ENCODE measurements around the gene OST4.

Gene OST4

GRCh38 chr2:27095745-27096651 is 24.5 kb upstream of the OST4 start:
- Histone ChIP-seq H4K20me1 (ENCODE audit: low read depth, low read length) (no peaks in the 10 kb centered on the region), H3K9ac (ENCODE audit: low read length) (peak overlapping the region; percentile 36), H3K36me3 (ENCODE audit: low read length) (no peaks in the 10 kb centered on the region), H3K9me2 (replicated peaks; ENCODE audit: insufficient read depth, low read length) (no peaks in the 10 kb centered on the region), H2AFZ (ENCODE audit: low read depth, low read length, severe bottlenecking) (peak overlapping the region; percentile 96), H3F3A (ENCODE audit: insufficient read depth) (no peaks in the 10 kb centered on the region), H3K4me2 (ENCODE audit: low read depth, low read length, poor library complexity, severe bottlenecking) (peak overlapping the region; percentile 55), H3K4me3 (ENCODE audit: insufficient read depth, low read length, poor library complexity, severe bottlenecking) (peak overlapping the region; percentile 28), H3K9me3 (ENCODE audit: insufficient read depth, low read length) (no peaks in the 10 kb centered on the region), H3K27ac (ENCODE audit: low read depth, low read length) (no peak overlapping the region), H3K27me3 (ENCODE audit: low read length) (no peaks in the 10 kb centered on the region), H3K79me2 (ENCODE audit: insufficient read depth, low read length) (no peaks in the 10 kb centered on the region)
- TF ChIP-seq CTCF (IDR thresholded peaks at IDR 0.05; ENCODE audit: insufficient read depth, low read length, poor library complexity, severe bottlenecking) (no peak), EZH2phosphoT487 (conservative IDR thresholded peaks at IDR 0.05; ENCODE audit: low read length) (no peak)

GRCh38 chr2:27095427-27095744 is 23.9 kb upstream of the OST4 start:
- H3K9me3 ChIP-seq (ENCODE audit: insufficient read depth, low read length) = no peaks in the 10 kb centered on the region
- peak overlapping the region; percentile 96 for H2AFZ ChIP-seq (ENCODE audit: low read depth, low read length, severe bottlenecking)
- no peaks in the 10 kb centered on the region for H3K79me2 ChIP-seq (ENCODE audit: insufficient read depth, low read length)
- no peaks in the 10 kb centered on the region for H3K36me3 ChIP-seq (ENCODE audit: low read length)
- H3K9ac ChIP-seq (ENCODE audit: low read length) = no peak overlapping the region
- H3K27ac ChIP-seq (ENCODE audit: low read depth, low read length) = no peak overlapping the region
- no peak overlapping the region for H3K4me2 ChIP-seq (ENCODE audit: low read depth, low read length, poor library complexity, severe bottlenecking)
- TF ChIP-seq CTCF (IDR thresholded peaks at IDR 0.05; ENCODE audit: insufficient read depth, low read length, poor library complexity, severe bottlenecking) (no peak), EZH2phosphoT487 (conservative IDR thresholded peaks at IDR 0.05; ENCODE audit: low read length) (no peak)
- no peak overlapping the region for H3K4me3 ChIP-seq (ENCODE audit: insufficient read depth, low read length, poor library complexity, severe bottlenecking)
- H3F3A ChIP-seq (ENCODE audit: insufficient read depth) = no peaks in the 10 kb centered on the region
- no peaks in the 10 kb centered on the region for H3K27me3 ChIP-seq (ENCODE audit: low read length)
- H4K20me1 ChIP-seq (ENCODE audit: low read depth, low read length) = no peaks in the 10 kb centered on the region
- H3K9me2 ChIP-seq (replicated peaks; ENCODE audit: insufficient read depth, low read length) = no peaks in the 10 kb centered on the region

GRCh38 chr2:27094353-27094984 is 23.0 kb upstream of the OST4 start:
- Histone ChIP-seq H3K9ac (ENCODE audit: low read length) (no peak overlapping the region), H3K36me3 (ENCODE audit: low read length) (no peaks in the 10 kb centered on the region), H3K9me2 (replicated peaks; ENCODE audit: insufficient read depth, low read length) (no peaks in the 10 kb centered on the region), H4K20me1 (ENCODE audit: low read depth, low read length) (no peaks in the 10 kb centered on the region), H2AFZ (ENCODE audit: low read depth, low read length, severe bottlenecking) (no peak overlapping the region), H3K9me3 (ENCODE audit: insufficient read depth, low read length) (no peaks in the 10 kb centered on the region), H3K27ac (ENCODE audit: low read depth, low read length) (no peak overlapping the region), H3K79me2 (ENCODE audit: insufficient read depth, low read length) (no peaks in the 10 kb centered on the region), H3K27me3 (ENCODE audit: low read length) (no peaks in the 10 kb centered on the region), H3F3A (ENCODE audit: insufficient read depth) (no peaks in the 10 kb centered on the region), H3K4me2 (ENCODE audit: low read depth, low read length, poor library complexity, severe bottlenecking) (no peak overlapping the region), H3K4me3 (ENCODE audit: insufficient read depth, low read length, poor library complexity, severe bottlenecking) (no peak overlapping the region)
- TF ChIP-seq CTCF (IDR thresholded peaks at IDR 0.05; ENCODE audit: insufficient read depth, low read length, poor library complexity, severe bottlenecking) (no peak), EZH2phosphoT487 (conservative IDR thresholded peaks at IDR 0.05; ENCODE audit: low read length) (no peak)
